Measurements from ENCODE around the gene PCDHB4.
"Not testable (repeated sequence)": the region's sequence is repeated elsewhere in the genome, so short reads cannot be mapped to it uniquely, and the experiment has no call there.

Gene PCDHB4

GRCh38 chr5:141121563-141121962 lies at the start of gene PCDHB4:
PCDHB4 (plus strand) TSS chr5:141121818; CDS start chr5:141121999, 181 bp downstream.
- no peak for DNase-seq (ENCODE audit: low read depth, low spot score)

GRCh38 chr5:141077826-141078225 lies 43.8 kb upstream of the PCDHB4 start:
- peak; percentile 13 for DNase-seq (ENCODE audit: low read depth, low spot score)

GRCh38 chr5:141082228-141082627 lies 39.4 kb upstream of the PCDHB4 start:
- DNase-seq (ENCODE audit: low read depth, low spot score), result no peak

GRCh38 chr5:141084487-141084989 lies 37.1 kb upstream of the PCDHB4 start:
- DNase-seq (ENCODE audit: low read depth, low spot score), result peak; percentile 41

GRCh38 chr5:141094481-141095262 lies 26.9 kb upstream of the PCDHB4 start, which contains the start of gene PCDHB2:
PCDHB2 (plus strand) TSS chr5:141094615; CDS start chr5:141094791, 176 bp downstream.
- DNase-seq (ENCODE audit: low read depth, low spot score), result peak; percentile 95

GRCh38 chr5:141095263-141095641 lies 26.4 kb upstream of the PCDHB4 start:
- no peak for DNase-seq (ENCODE audit: low read depth, low spot score)

GRCh38 chr5:141096181-141096580 lies 25.4 kb upstream of the PCDHB4 start:
- not testable (repeated sequence) for DNase-seq (ENCODE audit: low read depth, low spot score)

- not testable (repeated sequence) for DNase-seq (ENCODE audit: low read depth, low spot score)
Measured at GRCh38 chr5:141096586-141096985, 25.0 kb upstream of the PCDHB4 start.

GRCh38 chr5:141100243-141100805 lies 21.3 kb upstream of the PCDHB4 start, which contains the start of gene PCDHB3:
PCDHB3 (plus strand) TSS chr5:141100473; CDS start chr5:141100650, 177 bp downstream.
- peak; percentile 52 for DNase-seq (ENCODE audit: low read depth, low spot score)

- no peak for DNase-seq (ENCODE audit: low read depth, low spot score)
Measured at GRCh38 chr5:141101059-141101458, 20.6 kb upstream of the PCDHB4 start.

- DNase-seq (ENCODE audit: low read depth, low spot score), result not testable (repeated sequence)
Measured at GRCh38 chr5:141102070-141102469, 19.5 kb upstream of the PCDHB4 start.

GRCh38 chr5:141102471-141102870 lies 19.1 kb upstream of the PCDHB4 start:
- not testable (repeated sequence) for DNase-seq (ENCODE audit: low read depth, low spot score)

GRCh38 chr5:141105350-141105749 lies 16.3 kb upstream of the PCDHB4 start:
- no peak for DNase-seq (ENCODE audit: low read depth, low spot score)

GRCh38 chr5:141119250-141119649 lies 2.4 kb upstream of the PCDHB4 start:
- DNase-seq (ENCODE audit: low read depth, low spot score), result no peak

GRCh38 chr5:141121985-141122384 lies 367 bp downstream of the PCDHB4 start:
- no peak for DNase-seq (ENCODE audit: low read depth, low spot score)

- DNase-seq (ENCODE audit: low read depth, low spot score), result not testable (repeated sequence)
Measured at GRCh38 chr5:141123396-141124135, 1.9 kb downstream of the PCDHB4 start.

GRCh38 chr5:141127305-141127704 lies 5.7 kb downstream of the PCDHB4 start:
- DNase-seq (ENCODE audit: low read depth, low spot score), result no peak

GRCh38 chr5:141135030-141135717 lies 13.6 kb downstream of the PCDHB4 start, which contains the start of gene PCDHB5:
PCDHB5 (plus strand) TSS chr5:141135206; CDS start chr5:141135435, 229 bp downstream.
- DNase-seq (ENCODE audit: low read depth, low spot score), result peak; percentile 62

GRCh38 chr5:141135718-141136266 lies 14.2 kb downstream of the PCDHB4 start:
- no peak for DNase-seq (ENCODE audit: low read depth, low spot score)

- not testable (repeated sequence) for DNase-seq (ENCODE audit: low read depth, low spot score)
Measured at GRCh38 chr5:141137346-141137745, 15.7 kb downstream of the PCDHB4 start.

GRCh38 chr5:141149812-141150211 lies 28.2 kb downstream of the PCDHB4 start, which contains the start of gene PCDHB6:
PCDHB6 (plus strand) TSS chr5:141150057; CDS start chr5:141150258, 201 bp downstream.
- DNase-seq (ENCODE audit: low read depth, low spot score), result peak; percentile 30
